ENCODE measurements around the gene COL17A1. TPM values are rescaled to one million over a fixed set of nuclear protein-coding genes. Genes with fewer than 3 reads are reported as not detected.

COL17A1 gene
- total and polyA plus RNA-seq, 2 experiments from 2014 or later: 1.1 to 1.3 TPM

GRCh38 chr10:103982639-103983038, 103.0 kb downstream of the COL17A1 start:
- H3K4me3 ChIP-seq: no peak overlapping the region
- H2AFZ ChIP-seq: no peak overlapping the region
- no peaks in the 10 kb centered on the region for H3F3A ChIP-seq (replicated peaks; ENCODE audit: low read depth)
- H3K9me2 ChIP-seq (ENCODE audit: insufficient read depth): no peaks in the 10 kb centered on the region
- Mint-ChIP-seq H3K4me3 (no peak overlapping the region), H3K4me1 (peaks cover 13% of the 10 kb centered on the region), H3K27ac (no peak overlapping the region), H3K36me3 (ENCODE audit: low read depth) (no peaks in the 10 kb centered on the region), H3K27me3 (ENCODE audit: insufficient read depth, low read depth, poor library complexity) (no peaks in the 10 kb centered on the region), H3K9me3 (no peaks in the 10 kb centered on the region)
- H3K27ac ChIP-seq (ENCODE audit: low read depth): no peak overlapping the region
- H3K27me3 ChIP-seq (ENCODE audit: insufficient read depth): no peaks in the 10 kb centered on the region
- H3K4me2 ChIP-seq: no peak overlapping the region
- peak; percentile 84 for DNase-seq (ENCODE audit: low spot score)
- H3K79me2 ChIP-seq (replicated peaks; ENCODE audit: insufficient read depth): peaks cover 26% of the 10 kb centered on the region; the same call in 1 of the 2 replicates
- peaks cover 10% of the 10 kb centered on the region for H3K4me1 ChIP-seq (ENCODE audit: insufficient read depth)
- H3K36me3 ChIP-seq (ENCODE audit: insufficient read depth): no peaks in the 10 kb centered on the region
- TF ChIP-seq CTCF (conservative IDR thresholded peaks at IDR 0.05; ENCODE audit: low read depth in 2 of 2): peak; percentile 69 to 88
- no peak for TF ChIP-seq ETS1 (IDR thresholded peaks at IDR 0.05)
- ATAC-seq: peak; percentile 94
- H4K20me1 ChIP-seq (replicated peaks; ENCODE audit: insufficient read depth): 0 out of 2 replicates have a peak, but pooled peaks cover 4% of the 10 kb centered on the region

MicroRNA genes within 50 kb of the gene (microRNA counts, 767-probe panel; counts per million panel counts)
- microRNA hsa-miR-936: not detected

Small RNAs within 50 kb of the gene (microRNA-seq; reads per million reads assigned to microRNA genes)
- not detected for gene MIR936

Other genes starting within 250 kb of the COL17A1 start
- gene SH3PXD2A, start 230.3 kb downstream of the COL17A1 start, total RNA-seq (2014; rRNA removed; shearing (Covaris generic)): 4.6 and 5.0 TPM in 2 replicates
- 1.8 and 1.9 TPM in 2 replicates for gene SH3PXD2A, start 230.3 kb downstream of the COL17A1 start, polyA plus RNA-seq (2016; fragmentation: Nextera tagmentation; extraction: Ambion mirVana)
- gene STN1, start 167.7 kb downstream of the COL17A1 start, total RNA-seq (2014; rRNA removed; shearing (Covaris generic)): 11.3 and 13.9 TPM in 2 replicates
- gene STN1, start 167.7 kb downstream of the COL17A1 start, polyA plus RNA-seq (2016; fragmentation: Nextera tagmentation; extraction: Ambion mirVana): 6.7 and 7.2 TPM in 2 replicates
- gene SLK, start 118.7 kb downstream of the COL17A1 start, total RNA-seq (2014; rRNA removed; shearing (Covaris generic)): 21.5 and 25.8 TPM in 2 replicates
- 7.1 and 8.4 TPM in 2 replicates for gene SLK, start 118.7 kb downstream of the COL17A1 start, polyA plus RNA-seq (2016; fragmentation: Nextera tagmentation; extraction: Ambion mirVana)
- gene SFR1, start 36.3 kb upstream of the COL17A1 start, total RNA-seq (2014; rRNA removed; shearing (Covaris generic)): 8.3 and 8.8 TPM in 2 replicates
- gene SFR1, start 36.3 kb upstream of the COL17A1 start, polyA plus RNA-seq (2016; fragmentation: Nextera tagmentation; extraction: Ambion mirVana): 10.1 and 13.0 TPM in 2 replicates
- gene CFAP43, start 146.5 kb upstream of the COL17A1 start, total RNA-seq (2014; rRNA removed; shearing (Covaris generic)): 0.24 and 0.47 TPM in 2 replicates
- gene CFAP43, start 146.5 kb upstream of the COL17A1 start, polyA plus RNA-seq (2016; fragmentation: Nextera tagmentation; extraction: Ambion mirVana): 0.44 TPM in 1 of 2 replicates, not detected in the other
- 52.5 and 75.3 TPM in 2 replicates for gene GSTO1, start 169.0 kb upstream of the COL17A1 start, total RNA-seq (2014; rRNA removed; shearing (Covaris generic))
- 182 and 204 TPM in 2 replicates for gene GSTO1, start 169.0 kb upstream of the COL17A1 start, polyA plus RNA-seq (2016; fragmentation: Nextera tagmentation; extraction: Ambion mirVana)
- 30.7 and 39.3 TPM in 2 replicates for gene GSTO2, start 183.3 kb upstream of the COL17A1 start, total RNA-seq (2014; rRNA removed; shearing (Covaris generic))
- 49.8 and 51.3 TPM in 2 replicates for gene GSTO2, start 183.3 kb upstream of the COL17A1 start, polyA plus RNA-seq (2016; fragmentation: Nextera tagmentation; extraction: Ambion mirVana)